Activated effector memory CD4-positive, alpha-beta T cell treated with Interleukin-2 at 50 U/mL for 16 hours (primary cell): ENCODE measurements around the gene MPO.

Experiments
- DNase-seq: peaks from one replicate; pipeline ENCODE4 v3.0.0-alpha.2; 2020

MPO gene

GRCh38 chr17:58306131-58306951 lies 25.6 kb upstream of the MPO start:
- DNase-seq, result no peak

- no peak for DNase-seq
These were observed 24.9 kb upstream of the MPO start for GRCh38 chr17:58305626-58306025.

GRCh38 chr17:58304750-58305486 lies 24.2 kb upstream of the MPO start:
- no peak for DNase-seq

GRCh38 chr17:58303971-58304749 lies 23.4 kb upstream of the MPO start:
- peak; percentile 35 for DNase-seq

GRCh38 chr17:58302919-58303585 lies 22.3 kb upstream of the MPO start:
- no peak for DNase-seq

GRCh38 chr17:58302171-58302918 lies 21.6 kb upstream of the MPO start:
- no peak for DNase-seq

GRCh38 chr17:58301504-58302150 lies 20.9 kb upstream of the MPO start:
- DNase-seq, result no peak

- DNase-seq, result no peak
These were observed 19.6 kb upstream of the MPO start for GRCh38 chr17:58300336-58300735.

- DNase-seq, result no peak
These were observed 13.3 kb upstream of the MPO start for GRCh38 chr17:58294034-58294433.

GRCh38 chr17:58291246-58291645 lies 10.5 kb upstream of the MPO start:
- no peak for DNase-seq

GRCh38 chr17:58289869-58290268 lies 9.1 kb upstream of the MPO start:
- no peak for DNase-seq

- DNase-seq, result no peak
These were observed 4.7 kb upstream of the MPO start for GRCh38 chr17:58285422-58285810.

GRCh38 chr17:58284613-58285421 lies 4.1 kb upstream of the MPO start:
- DNase-seq, result no peak

GRCh38 chr17:58283674-58284612 lies 3.2 kb upstream of the MPO start:
- no peak for DNase-seq

GRCh38 chr17:58282442-58282841 lies 1.7 kb upstream of the MPO start:
- DNase-seq, result no peak

GRCh38 chr17:58281511-58282011 lies 826 bp upstream of the MPO start:
- DNase-seq, result no peak

- DNase-seq, result no peak
These were observed 827 bp downstream of the MPO start for GRCh38 chr17:58279736-58280479.

- DNase-seq, result no peak
These were observed 1.6 kb downstream of the MPO start for GRCh38 chr17:58279016-58279711.
